NCI-H2196 treated with DMSO at 0.1 percent for 48 hours (cell line): ENCODE results near the gene C1QTNF6.
"Not testable (repeated sequence)": the region's sequence is repeated elsewhere in the genome, so short reads cannot be mapped to it uniquely, and the experiment has no call there.

Experiments used
- DNase-seq: peaks from one replicate; lab custom pipeline; 2025; ENCODE audit not compliant: unreplicated experiment; lab: John Stamatoyannopoulos, UW

The C1QTNF6 gene

DNA sequence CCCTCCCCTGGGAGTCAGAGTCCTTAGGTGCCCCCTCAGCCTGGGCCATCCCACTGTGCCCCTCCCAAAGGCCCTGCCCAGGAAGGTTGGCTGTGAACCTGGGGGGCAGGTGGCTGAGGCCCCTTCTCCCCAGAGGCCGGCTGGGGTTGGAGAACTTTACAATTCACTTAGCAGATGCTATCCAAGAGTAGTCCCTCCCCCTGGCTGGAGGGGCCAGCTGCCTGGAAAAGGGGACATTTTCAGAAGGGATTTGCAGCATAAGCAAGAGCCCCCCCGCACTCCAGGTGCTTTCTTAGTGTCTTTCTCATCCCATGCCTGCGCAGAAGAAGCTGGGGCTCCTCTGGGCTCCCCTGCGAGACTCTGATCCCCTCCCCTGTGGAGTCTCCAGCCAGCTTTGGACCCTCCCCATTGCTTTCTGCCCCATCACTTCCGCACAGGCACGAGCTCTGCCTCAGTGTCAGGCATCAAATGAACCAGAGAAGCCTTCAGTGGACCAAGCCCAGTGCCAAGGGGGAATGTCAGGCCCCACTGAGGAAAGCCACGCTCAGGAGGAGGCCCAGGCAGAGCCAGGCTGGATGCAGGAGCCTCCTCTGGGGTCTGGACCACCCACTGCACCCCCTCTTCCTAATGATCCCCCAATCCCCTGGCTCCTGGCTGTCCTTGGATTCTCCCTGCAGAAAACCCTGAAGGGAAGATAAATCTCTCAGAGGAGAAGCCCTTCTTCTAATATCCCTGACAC is 20.5 kb upstream of the C1QTNF6 start:
- DNase-seq, result no peak

DNA sequence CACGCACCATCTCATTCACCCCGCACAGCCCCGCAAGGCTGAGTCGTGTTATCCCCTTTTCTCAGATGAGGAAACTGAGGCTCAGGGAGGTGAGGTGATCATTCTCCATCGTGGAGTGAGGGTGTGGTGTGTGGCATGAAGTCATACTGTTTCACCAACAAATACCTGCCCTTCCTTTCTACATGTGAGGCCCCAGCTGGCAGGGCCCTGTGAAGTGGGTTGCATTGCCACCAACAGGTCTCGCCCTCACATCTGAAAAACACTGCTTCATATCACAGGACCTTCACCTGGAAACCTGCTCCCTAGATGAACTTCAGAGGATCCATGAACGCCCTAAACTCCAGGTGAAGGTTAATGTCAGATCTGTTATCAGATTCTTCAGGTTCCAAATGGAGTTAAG is 19.9 kb upstream of the C1QTNF6 start:
- DNase-seq, result no peak

- no peak for DNase-seq
Observed at GRCh38 chr22:37206841-37207821, 19.1 kb upstream of the C1QTNF6 start.

- no peak for DNase-seq
Observed at GRCh38 chr22:37206118-37206840, 18.2 kb upstream of the C1QTNF6 start.

DNA sequence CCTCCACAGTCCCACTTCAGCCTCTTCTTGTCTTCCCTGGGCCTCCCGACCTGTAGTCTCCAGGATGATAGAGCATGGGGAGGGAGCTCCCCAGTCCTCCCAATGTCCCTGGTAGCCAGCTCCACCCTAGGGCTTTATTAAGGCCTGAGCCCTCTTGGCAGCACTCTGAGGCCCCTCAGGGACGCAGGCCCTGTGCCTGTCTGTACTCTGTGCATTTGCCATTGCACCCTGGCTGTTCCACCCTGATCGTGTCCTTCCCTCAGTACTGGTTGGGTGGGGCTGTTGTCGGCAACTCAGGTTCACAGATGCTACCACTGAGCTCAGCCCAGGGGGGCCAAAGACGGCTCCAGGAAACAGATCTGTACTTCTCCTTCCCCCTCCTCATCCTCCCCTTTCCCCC is 17.0 kb upstream of the C1QTNF6 start:
- DNase-seq, result no peak

- DNase-seq, result no peak
Observed at GRCh38 chr22:37204045-37204655, 16.1 kb upstream of the C1QTNF6 start.

DNA sequence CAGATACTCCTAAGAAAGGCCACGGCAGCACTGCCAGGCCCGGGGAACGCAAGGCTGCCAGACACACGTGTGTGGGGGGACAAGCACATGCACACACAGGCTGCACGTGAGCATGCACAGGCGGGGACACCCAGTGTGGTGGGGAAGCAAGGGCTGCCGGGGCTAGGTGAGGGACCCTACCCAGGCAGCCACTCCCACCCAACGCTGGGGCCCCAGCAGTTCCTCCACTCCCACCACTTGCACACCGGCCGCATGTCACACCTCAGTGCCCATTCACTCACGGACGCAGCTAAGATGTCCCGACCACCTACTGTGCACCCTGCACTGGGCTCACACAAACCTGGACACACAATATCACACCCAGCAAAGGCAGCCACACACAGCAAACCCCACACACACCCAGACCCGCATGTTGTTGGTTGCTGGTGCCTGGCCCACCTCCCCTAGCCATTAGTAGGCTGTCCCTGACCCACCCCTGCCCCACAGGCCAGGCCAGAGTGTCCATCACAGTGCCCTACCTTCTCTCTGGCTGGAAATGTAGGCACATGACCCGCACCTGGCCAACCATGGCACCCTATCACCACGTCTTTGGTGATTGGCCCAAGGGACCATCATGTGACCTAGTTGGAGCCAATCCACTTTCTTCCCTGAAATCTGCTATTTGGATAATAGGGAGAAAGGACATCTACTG is 15.5 kb upstream of the C1QTNF6 start:
- DNase-seq, result no peak

DNA sequence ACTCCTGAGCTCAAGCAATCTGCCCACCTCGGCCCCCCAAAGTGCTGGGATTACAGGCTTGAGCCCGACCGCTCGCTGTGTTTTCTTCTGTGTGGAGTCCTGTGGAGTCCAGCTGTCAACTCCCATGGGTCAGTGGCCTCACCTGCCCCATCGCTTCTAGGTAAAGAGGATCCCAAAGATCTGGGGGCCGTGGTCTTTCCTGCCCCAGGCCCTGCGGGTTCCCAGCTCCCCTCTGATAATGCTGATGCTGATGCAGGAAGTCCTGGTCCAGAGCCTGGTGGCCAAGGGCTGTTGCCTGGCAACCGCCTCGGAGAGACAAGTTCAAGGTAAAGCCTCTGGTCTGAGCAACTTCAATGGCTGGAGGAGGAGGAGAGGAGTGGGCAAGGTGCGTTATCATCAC is 14.7 kb upstream of the C1QTNF6 start:
- no peak for DNase-seq

DNA sequence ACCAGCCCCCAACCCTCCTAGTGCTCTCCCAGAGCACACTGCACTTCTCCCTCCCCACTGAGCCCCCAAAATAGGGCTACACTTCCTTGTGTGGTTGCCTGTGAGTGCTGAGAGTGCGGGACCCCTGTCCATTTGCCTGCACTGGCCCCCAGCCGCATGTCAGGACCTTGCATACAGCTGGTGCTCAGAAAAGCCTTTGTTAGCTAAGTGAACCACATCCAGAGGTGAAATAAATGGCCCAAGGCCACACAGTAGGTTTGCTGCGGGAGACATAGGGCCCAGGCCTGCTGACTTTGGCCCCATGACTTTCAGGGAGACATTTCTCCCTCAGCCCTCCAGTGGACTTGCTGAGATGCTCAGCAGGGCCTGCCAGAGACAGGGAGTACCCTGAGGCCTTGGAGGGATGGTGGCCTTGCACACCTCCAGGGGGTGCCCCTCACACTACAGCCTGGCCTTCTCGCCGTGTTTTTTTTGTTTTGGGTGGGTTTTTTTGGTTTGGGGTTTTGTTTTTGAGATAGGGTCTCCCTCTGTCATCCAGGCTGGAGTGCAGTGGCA is 14.0 kb upstream of the C1QTNF6 start:
- no peak for DNase-seq

DNA sequence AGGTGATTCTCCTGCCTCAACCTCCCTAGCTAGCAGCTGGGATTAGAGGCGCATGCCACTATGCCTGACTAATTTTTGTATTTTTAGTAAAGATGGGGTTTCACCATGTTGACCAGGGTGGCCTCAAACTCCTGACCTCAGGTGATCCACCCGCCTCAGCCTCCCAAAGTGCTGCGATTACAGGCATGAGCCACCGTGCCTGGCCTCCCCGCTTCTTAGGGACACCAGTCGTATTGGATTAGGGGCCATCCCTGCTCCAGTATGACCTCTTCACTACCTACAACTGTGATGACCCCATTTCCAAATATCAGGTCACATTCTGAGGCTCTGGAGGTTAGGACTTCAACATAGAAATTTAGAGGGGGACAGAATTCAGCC is 13.4 kb upstream of the C1QTNF6 start:
- not testable (repeated sequence) for DNase-seq

GRCh38 chr22:37199760-37200108 is 11.7 kb upstream of the C1QTNF6 start:
- peak; percentile 30 for DNase-seq

GRCh38 chr22:37199103-37199759 is 11.2 kb upstream of the C1QTNF6 start:
- peak; percentile 71 for DNase-seq

DNA sequence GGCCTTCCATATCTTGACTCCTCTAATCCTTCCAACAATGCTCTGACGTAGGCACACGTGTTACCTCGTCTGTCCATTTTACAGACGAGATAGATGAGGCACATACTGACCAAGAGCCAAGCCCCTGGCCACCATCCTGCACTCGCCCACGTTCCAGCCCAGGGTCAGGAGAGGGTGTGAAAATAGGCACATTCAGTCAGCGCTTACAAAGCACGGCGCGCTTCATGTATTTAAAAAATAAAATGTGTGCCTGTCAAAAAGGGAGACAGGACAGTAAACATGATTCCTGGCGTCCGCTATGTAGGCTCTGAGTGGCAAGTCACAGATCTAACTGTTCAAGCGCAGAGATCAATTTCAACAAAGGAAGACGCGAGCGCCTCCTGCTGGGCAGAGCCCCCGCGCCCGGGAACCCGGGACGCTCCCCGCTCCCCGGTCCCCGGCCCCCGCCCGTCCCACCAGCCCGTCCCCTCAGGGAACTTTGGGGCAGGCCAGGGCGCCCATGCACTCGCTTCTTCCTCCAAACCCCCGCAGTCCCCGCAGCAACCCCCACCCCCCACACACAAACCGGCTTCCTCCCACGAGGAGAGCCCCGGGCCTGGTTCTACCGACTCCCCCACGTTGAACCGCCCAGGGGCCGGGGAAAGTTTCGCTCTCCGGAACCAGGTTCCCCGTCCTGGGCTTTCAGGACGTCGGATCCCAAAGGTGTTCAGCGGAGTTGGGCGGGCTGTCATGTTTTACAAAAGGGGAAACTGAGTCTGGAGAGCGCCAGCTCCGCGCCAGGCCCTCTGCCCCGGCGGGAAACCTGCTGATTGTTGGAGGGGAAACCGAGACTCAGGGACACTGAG is 10.4 kb upstream of the C1QTNF6 start:
- DNase-seq, result peak; percentile 33

DNA sequence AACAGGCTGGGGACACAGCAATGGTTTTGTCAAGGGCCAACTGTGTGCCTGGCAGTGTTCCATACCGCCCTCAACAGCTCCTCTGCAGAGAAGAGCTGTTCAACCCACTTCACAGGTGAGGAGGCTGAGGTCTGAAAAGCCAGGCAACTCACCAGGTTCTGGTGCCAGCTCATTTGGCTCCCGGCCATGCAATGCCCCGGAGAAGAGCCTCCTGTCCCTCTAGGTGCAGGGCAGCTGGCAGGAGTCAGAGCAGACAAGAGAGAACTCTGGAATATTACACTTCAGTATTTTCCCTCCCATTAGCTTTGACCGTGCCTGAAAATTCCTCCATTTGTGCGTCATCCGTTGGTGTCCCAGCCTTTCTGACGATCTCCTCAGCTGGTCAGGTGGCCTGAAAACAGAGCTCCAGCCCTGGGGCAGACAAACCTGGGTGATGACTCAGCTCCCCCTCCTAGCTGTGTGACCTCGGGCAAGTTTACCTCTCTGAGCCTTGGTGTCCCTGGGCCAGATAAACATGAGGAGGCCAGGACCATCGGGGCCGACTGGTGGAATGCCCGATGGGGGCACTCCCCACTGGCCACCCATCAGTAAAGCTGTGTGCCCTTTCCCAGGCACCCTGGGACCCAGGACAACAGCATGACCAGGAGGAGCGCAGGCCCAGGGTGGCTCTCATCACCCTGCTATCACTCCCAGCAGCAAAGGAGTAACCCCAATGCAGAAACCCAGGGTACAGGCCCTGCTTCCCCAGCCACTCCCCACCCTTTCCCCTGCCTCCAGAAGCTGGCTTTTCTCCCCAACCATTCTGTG is 9.6 kb upstream of the C1QTNF6 start:
- peak; percentile 51 for DNase-seq

DNA sequence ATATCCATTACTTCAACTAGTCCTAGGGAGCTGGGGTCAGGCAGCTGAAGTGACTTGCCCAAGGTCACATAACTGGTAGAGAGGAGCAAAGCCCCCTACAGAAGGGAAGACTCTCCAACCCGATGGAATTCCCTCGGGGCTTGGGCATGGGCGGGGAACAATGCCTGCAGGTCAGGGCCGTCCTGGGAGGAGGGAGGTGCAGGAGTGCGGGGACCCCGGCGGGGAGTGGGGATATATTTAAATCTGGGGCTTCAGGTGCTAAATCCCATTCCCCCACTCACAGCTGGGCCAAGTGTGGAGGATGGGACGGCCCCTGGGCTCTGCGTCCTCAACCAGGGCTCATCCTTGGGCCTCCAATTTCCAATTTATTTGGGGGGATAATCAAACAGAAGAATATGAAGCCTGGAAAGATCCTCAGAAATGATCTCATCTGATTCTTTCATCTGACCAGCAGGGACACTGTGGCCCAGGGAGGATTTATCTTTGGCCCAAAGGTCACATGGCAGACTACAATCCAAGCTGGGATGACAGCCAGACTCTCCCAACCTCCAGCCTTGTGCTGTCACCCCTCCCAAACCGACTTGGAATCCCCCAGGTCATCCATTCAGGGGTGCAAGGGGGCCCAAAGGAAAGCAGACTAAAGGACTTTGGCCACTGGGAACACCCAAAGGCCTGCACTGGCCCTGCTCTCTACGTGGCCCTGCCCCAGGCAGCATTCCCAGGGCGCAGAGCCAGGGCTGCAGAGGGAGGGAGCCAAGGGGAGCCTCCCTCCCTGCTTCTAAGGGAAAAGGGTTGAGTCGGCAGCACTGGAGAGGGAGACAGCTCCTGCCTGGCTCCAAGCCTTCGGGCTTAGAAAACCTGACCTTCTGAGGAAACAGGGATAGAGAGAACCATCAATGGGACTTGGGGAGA is 8.7 kb upstream of the C1QTNF6 start:
- peak; percentile 22 for DNase-seq

DNA sequence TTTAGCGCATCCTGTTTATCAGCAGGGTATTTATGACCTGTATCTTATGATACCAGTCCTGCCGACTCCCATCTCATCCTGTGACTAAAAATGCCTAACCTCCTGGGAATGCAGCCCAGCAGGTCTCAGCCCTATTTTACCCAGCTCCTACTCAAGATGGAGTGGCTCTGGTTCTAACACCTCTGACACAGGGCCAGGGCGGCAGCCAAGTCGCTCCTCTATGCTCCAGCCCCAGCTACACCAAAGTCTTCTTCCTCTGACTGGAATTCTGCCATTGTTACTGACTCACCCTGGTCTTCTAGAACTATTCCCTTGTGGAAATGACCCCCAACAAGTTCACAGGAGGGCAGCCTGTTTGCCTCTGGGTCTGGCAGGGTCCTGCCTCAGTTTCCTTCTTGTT is 7.9 kb upstream of the C1QTNF6 start:
- DNase-seq, result no peak

- DNase-seq, result no peak
Observed at GRCh38 chr22:37194750-37195149, 6.7 kb upstream of the C1QTNF6 start.
